GM21825 (cell line): Measurements from ENCODE around the gene LGI4.
"Not testable (repeated sequence)": the region's sequence is repeated elsewhere in the genome, so short reads cannot be mapped to it uniquely, and the experiment has no call there.

Source experiments
- ATAC-seq: cut with Tn5 transposase; IDR thresholded peaks from one replicate; pipeline ENCODE4 v1.9.1; 2021; ENCODE audit warnings: mild to moderate bottlenecking, moderate library complexity; ENCODE audit not compliant: unreplicated experiment

Gene LGI4

GRCh38 chr19:35161434-35161743 lies 26.5 kb upstream of the LGI4 start:
- no peak for ATAC-seq

- ATAC-seq: no peak
Measured at GRCh38 chr19:35160629-35161433, 26.0 kb upstream of the LGI4 start.

GRCh38 chr19:35159606-35160005 lies 24.7 kb upstream of the LGI4 start:
- no peak for ATAC-seq

- no peak for ATAC-seq
Measured at GRCh38 chr19:35157431-35157830, 22.6 kb upstream of the LGI4 start.

GRCh38 chr19:35156673-35157014 lies 21.8 kb upstream of the LGI4 start:
- no peak for ATAC-seq

- ATAC-seq: no peak
Measured at GRCh38 chr19:35155981-35156672, 21.3 kb upstream of the LGI4 start.

GRCh38 chr19:35155441-35155840 lies 20.6 kb upstream of the LGI4 start:
- ATAC-seq: peak; percentile 26

GRCh38 chr19:35154525-35155406 lies 19.9 kb upstream of the LGI4 start, which contains the start of gene FXYD5:
TSS of gene FXYD5 (plus strand) at chr19:35154735. CDS start at chr19:35155551, 816 bp downstream.
- ATAC-seq: peak; percentile 30

- peak; percentile 45 for ATAC-seq
Measured at GRCh38 chr19:35153701-35154524, 19.1 kb upstream of the LGI4 start.

GRCh38 chr19:35153129-35153522 lies 18.3 kb upstream of the LGI4 start:
- ATAC-seq: not testable (repeated sequence)

- no peak for ATAC-seq
Measured at GRCh38 chr19:35151273-35152065, 16.6 kb upstream of the LGI4 start.

- no peak for ATAC-seq
Measured at GRCh38 chr19:35150445-35150844, 15.6 kb upstream of the LGI4 start.

- no peak for ATAC-seq
Measured at GRCh38 chr19:35149463-35149862, 14.6 kb upstream of the LGI4 start.

GRCh38 chr19:35146746-35147459 lies 12.0 kb upstream of the LGI4 start:
- ATAC-seq: no peak

GRCh38 chr19:35144600-35145436 lies 10.0 kb upstream of the LGI4 start:
- no peak for ATAC-seq

- ATAC-seq: no peak
Measured at GRCh38 chr19:35144259-35144599, 9.4 kb upstream of the LGI4 start.

- no peak for ATAC-seq
Measured at GRCh38 chr19:35143818-35144217, 9.0 kb upstream of the LGI4 start.

GRCh38 chr19:35143231-35143715 lies 8.4 kb upstream of the LGI4 start, which contains the start of gene FXYD7:
TSS of gene FXYD7 (plus strand) at chr19:35143255. CDS start at chr19:35143334, 79 bp downstream.
- no peak for ATAC-seq
